Nephron (organoid): ENCODE measurements around the gene RASA1.

Experiments used
- H3K27ac Mint-ChIP-seq, 3 experiments: 2 replicates each; pipeline ENCODE4 v1.8.0; 2020; ENCODE audit warnings: mixed read lengths in 3 of 3, mild to moderate bottlenecking in 2 of 3, moderate library complexity in 1 of 3
- H3K27me3 Mint-ChIP-seq: 2 replicates; pipeline ENCODE4 v1.8.0; 2021; ENCODE audit warnings: low read depth, mild to moderate bottlenecking, moderate library complexity, mixed read lengths
- H3K36me3 Mint-ChIP-seq: 2 replicates; pipeline ENCODE4 v1.8.0; 2020; ENCODE audit warnings: low read depth, mixed read lengths
- H3K4me1 Mint-ChIP-seq: 2 replicates; pipeline ENCODE4 v1.8.0; 2020; ENCODE audit warnings: mixed read lengths
- H3K4me3 Mint-ChIP-seq, 3 experiments: 2 replicates each; pipeline ENCODE4 v1.8.0; 2020; ENCODE audit warnings: mild to moderate bottlenecking in 3 of 3, mixed read lengths in 3 of 3, moderate library complexity in 2 of 3
- H3K9me3 Mint-ChIP-seq: 2 replicates; pipeline ENCODE4 v1.8.0; 2020; ENCODE audit warnings: mixed read lengths
- TF ChIP-seq, protein P1 (sequence below), 3 experiments: fragments of 200-600 bp; sonication (generic); IDR thresholded peaks; one replicate each; pipeline ENCODE4 v1.5.0; 2021; ENCODE audit warnings: antibody characterized with exemption in 3 of 3; ENCODE audit not compliant: unreplicated experiment in 3 of 3

RASA1 gene

DNA sequence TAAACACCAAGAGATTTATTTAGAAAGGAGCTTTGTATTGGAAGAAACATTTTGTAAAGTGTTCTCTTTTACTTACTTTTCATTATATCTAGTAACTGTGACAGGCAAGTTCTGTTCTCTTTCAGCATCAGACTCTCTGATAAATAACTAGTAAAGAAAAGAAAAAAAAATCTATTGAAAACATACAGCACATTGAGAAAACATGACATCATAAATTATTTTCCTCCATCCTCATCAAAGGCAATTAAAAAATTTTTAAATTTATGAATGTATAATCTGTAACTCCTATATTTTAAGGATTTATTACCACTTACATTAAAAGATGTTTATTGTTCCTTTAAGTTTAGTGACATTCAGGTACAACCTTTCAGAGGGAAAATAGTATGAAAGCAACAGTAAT is 133.9 kb downstream of the RASA1 start:
- Mint-ChIP-seq H3K9me3 (peaks cover 3% of the 10 kb centered on the region), H3K27me3 (no peaks in the 10 kb centered on the region), H3K36me3 (peaks cover 64% of the 10 kb centered on the region), H3K4me3 (no peak overlapping the region), H3K27ac (no peak overlapping the region), H3K4me1 (no peaks in the 10 kb centered on the region)
- TF ChIP-seq, protein P1, sequence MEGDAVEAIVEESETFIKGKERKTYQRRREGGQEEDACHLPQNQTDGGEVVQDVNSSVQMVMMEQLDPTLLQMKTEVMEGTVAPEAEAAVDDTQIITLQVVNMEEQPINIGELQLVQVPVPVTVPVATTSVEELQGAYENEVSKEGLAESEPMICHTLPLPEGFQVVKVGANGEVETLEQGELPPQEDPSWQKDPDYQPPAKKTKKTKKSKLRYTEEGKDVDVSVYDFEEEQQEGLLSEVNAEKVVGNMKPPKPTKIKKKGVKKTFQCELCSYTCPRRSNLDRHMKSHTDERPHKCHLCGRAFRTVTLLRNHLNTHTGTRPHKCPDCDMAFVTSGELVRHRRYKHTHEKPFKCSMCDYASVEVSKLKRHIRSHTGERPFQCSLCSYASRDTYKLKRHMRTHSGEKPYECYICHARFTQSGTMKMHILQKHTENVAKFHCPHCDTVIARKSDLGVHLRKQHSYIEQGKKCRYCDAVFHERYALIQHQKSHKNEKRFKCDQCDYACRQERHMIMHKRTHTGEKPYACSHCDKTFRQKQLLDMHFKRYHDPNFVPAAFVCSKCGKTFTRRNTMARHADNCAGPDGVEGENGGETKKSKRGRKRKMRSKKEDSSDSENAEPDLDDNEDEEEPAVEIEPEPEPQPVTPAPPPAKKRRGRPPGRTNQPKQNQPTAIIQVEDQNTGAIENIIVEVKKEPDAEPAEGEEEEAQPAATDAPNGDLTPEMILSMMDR (IDR thresholded peaks at IDR 0.05; ENCODE audit: unreplicated experiment in 3 of 3), result no peak

DNA sequence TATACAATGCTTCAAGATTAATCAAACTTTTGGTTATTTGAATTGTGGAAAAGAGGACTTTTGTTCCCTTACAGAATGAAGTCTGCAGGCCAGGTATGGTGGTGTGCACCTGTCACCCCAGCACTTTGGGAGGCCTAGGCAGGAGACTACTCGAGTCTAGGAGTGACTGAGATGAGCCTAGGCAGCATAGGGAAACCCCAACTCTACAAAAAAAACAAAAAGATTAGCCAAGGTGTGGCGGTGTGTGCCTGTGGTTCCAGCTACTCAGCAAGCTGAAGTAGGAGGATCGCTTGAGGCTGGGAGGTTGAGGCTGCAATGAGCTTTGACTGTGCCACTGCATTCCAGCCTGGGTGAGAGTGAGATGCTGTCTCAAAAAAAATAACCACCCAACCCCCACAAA is 135.7 kb downstream of the RASA1 start:
- no peaks in the 10 kb centered on the region for H3K4me1 Mint-ChIP-seq
- peaks cover 3% of the 10 kb centered on the region for H3K9me3 Mint-ChIP-seq
- H3K27me3 Mint-ChIP-seq, result no peaks in the 10 kb centered on the region
- no peak overlapping the region for H3K27ac Mint-ChIP-seq
- H3K4me3 Mint-ChIP-seq, result no peak overlapping the region
- H3K36me3 Mint-ChIP-seq, result peaks cover 75% of the 10 kb centered on the region
- TF ChIP-seq, protein P1 (IDR thresholded peaks at IDR 0.05; ENCODE audit: unreplicated experiment in 3 of 3), result no peak

DNA sequence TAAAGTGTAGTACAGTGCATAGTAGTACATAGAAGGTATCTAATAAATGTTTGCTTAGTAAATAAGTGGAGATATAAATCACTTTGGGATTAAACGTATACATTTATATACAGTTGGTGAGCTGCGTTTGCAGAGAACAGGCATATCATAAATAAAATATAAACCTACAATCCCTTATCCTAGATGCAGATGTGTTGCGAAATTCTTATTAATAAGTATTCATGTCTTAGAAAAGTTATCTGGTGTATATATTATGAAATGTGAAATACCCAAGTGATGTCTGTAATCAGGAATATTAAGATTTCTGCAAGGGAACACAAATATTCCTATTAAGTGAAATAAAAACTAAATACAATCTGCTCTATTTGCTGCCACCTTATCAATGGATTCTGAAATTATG is 136.2 kb downstream of the RASA1 start:
- H3K4me3 Mint-ChIP-seq, result no peak overlapping the region
- TF ChIP-seq, protein P1 (IDR thresholded peaks at IDR 0.05; ENCODE audit: unreplicated experiment in 3 of 3), result no peak
- no peak overlapping the region for H3K27ac Mint-ChIP-seq
- H3K36me3 Mint-ChIP-seq, result peaks cover 80% of the 10 kb centered on the region
- peaks cover 3% of the 10 kb centered on the region for H3K9me3 Mint-ChIP-seq
- H3K4me1 Mint-ChIP-seq, result no peaks in the 10 kb centered on the region
- H3K27me3 Mint-ChIP-seq, result no peaks in the 10 kb centered on the region

DNA sequence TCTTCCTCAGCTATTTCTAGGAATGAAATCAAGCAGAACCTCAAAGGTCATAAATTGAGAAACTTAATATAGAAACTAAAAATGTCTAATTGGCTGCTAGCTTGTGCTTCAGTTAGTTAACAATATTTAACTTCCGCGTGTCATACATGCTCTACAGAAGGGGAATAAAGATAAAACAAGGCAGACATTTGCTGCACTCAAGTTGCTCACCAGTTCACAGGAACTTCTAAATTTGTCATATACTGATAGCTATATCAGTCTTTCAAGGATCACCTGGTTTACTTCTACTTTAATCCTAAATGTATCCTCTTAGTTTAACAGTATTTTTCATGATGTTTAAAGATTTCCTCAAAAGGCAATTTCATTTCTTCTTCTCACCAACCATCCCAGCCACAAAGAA is 136.7 kb downstream of the RASA1 start:
- Mint-ChIP-seq H3K36me3 (peaks cover 82% of the 10 kb centered on the region), H3K27ac (no peak overlapping the region), H3K4me3 (no peak overlapping the region), H3K4me1 (no peaks in the 10 kb centered on the region), H3K9me3 (peaks cover 3% of the 10 kb centered on the region), H3K27me3 (no peaks in the 10 kb centered on the region)
- TF ChIP-seq, protein P1 (IDR thresholded peaks at IDR 0.05; ENCODE audit: unreplicated experiment in 3 of 3), result no peak

DNA sequence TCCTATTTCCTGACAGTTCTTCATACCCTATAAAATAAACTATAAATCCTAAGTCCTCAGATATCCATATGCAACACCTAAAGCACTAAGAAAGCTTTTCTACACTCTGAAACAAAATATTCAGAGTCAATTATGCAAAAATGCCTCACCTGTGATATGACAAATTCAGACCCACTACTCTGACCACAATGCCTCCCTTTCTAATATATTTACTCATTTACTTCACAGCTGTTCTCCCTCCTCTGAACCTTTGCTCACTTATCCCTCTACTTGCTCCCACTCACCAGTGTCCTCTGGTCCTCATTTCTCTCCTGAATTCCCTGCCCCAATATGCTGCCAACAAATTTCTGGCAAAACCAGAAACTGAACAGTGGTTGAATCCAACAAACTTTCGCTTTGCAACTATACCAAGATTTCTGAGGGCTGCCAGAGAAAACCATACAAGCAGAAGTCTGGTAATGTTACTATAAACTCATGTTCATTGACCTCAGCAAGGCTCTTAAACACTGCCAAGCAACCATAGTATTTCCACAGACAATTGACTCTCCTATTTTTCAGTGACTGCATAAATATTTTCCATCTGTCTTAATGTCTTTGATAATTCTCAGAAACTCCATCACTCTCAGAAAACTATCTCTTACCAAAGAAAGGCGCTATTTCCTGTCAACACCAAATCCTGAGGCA is 137.9 kb downstream of the RASA1 start:
- H3K27ac Mint-ChIP-seq, result no peak overlapping the region
- TF ChIP-seq, protein P1 (IDR thresholded peaks at IDR 0.05; ENCODE audit: unreplicated experiment in 3 of 3), result no peak
- no peaks in the 10 kb centered on the region for H3K27me3 Mint-ChIP-seq
- H3K4me3 Mint-ChIP-seq, result no peak overlapping the region
- H3K4me1 Mint-ChIP-seq, result peaks cover 2% of the 10 kb centered on the region
- H3K36me3 Mint-ChIP-seq, result peaks cover 77% of the 10 kb centered on the region
- peaks cover 3% of the 10 kb centered on the region for H3K9me3 Mint-ChIP-seq

DNA sequence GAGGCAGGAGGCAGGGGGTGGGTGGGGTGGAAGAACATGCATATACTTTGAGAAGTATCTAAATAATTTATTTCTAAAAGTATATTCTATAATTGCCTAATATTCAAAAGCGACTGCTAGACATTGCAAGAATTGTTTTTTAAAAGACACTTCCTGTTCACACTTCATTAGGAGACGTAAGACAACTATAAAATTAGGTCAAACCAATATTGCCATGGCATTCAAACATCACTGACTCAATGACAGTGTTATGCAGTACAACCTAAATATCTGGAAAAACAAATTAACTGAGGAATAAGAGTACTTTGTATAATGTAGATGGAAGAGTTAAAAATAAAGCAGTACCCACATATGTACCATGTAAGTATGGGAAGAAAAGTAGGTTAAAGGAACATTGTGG is 140.5 kb downstream of the RASA1 start:
- Mint-ChIP-seq H3K4me3 (peak overlapping the region in 1 of 3 experiments; percentile 7), H3K27ac (no peak overlapping the region), H3K9me3 (no peaks in the 10 kb centered on the region), H3K4me1 (peaks cover 23% of the 10 kb centered on the region), H3K27me3 (no peaks in the 10 kb centered on the region), H3K36me3 (peaks cover 58% of the 10 kb centered on the region)
- TF ChIP-seq, protein P1 (IDR thresholded peaks at IDR 0.05; ENCODE audit: unreplicated experiment in 3 of 3), result no peak
